Osteocyte (in vitro differentiated cells): ENCODE data around the gene MATN1. TPM values are rescaled to one million over a fixed set of nuclear protein-coding genes. Genes with fewer than 3 reads are reported as not detected.

ENCODE experiments used
- DNase-seq: peaks from one replicate; pipeline ENCODE4 v3.0.0; 2021; ENCODE audit warnings: mixed read lengths; ENCODE audit not compliant: unreplicated experiment; ENCODE audit errors: extremely low spot score
- H3K27ac Mint-ChIP-seq: one replicate; pipeline ENCODE4 v1.8.0; 2021; ENCODE audit warnings: mild to moderate bottlenecking, mixed read lengths; ENCODE audit not compliant: unreplicated experiment
- H3K27me3 Mint-ChIP-seq: one replicate; pipeline ENCODE4 v1.8.0; 2021; ENCODE audit warnings: mixed read lengths; ENCODE audit not compliant: unreplicated experiment
- H3K36me3 Mint-ChIP-seq: one replicate; pipeline ENCODE4 v1.8.0; 2021; ENCODE audit warnings: mixed read lengths; ENCODE audit not compliant: unreplicated experiment
- H3K4me1 Mint-ChIP-seq: one replicate; pipeline ENCODE4 v1.8.0; 2021; ENCODE audit warnings: mixed read lengths; ENCODE audit not compliant: unreplicated experiment
- H3K4me3 Mint-ChIP-seq: one replicate; pipeline ENCODE4 v1.8.0; 2021; ENCODE audit warnings: mild to moderate bottlenecking, moderate library complexity, mixed read lengths; ENCODE audit not compliant: unreplicated experiment
- H3K9me3 Mint-ChIP-seq: one replicate; pipeline ENCODE4 v1.8.0; 2021; ENCODE audit warnings: mixed read lengths; ENCODE audit not compliant: unreplicated experiment
- CTCF ChIP-seq: fragments of 200-600 bp; sonication (generic); IDR thresholded peaks from 2 replicates; pipeline ENCODE4 v1.5.0; 2021; ENCODE audit warnings: antibody characterized with exemption, mild to moderate bottlenecking, moderate library complexity
- total RNA-seq: library from RNA; stranded (reverse); gene quantifications from 2 replicates; pipeline ENCODE4 v1.2.1, GENCODE V29; 2021

MATN1 gene
- total RNA-seq, 1 donor from 2014 or later: 0.99 TPM

GRCh38 chr1:30682396-30683275 lies 40.7 kb downstream of the MATN1 start:
- H3K27me3 Mint-ChIP-seq: peaks cover 56% of the 10 kb centered on the region
- no peaks in the 10 kb centered on the region for H3K36me3 Mint-ChIP-seq
- TF ChIP-seq CTCF: no peak
- no peak overlapping the region for H3K4me3 Mint-ChIP-seq
- no peak for DNase-seq
- H3K9me3 Mint-ChIP-seq: no peaks in the 10 kb centered on the region
- H3K27ac Mint-ChIP-seq: no peak overlapping the region
- H3K4me1 Mint-ChIP-seq: no peaks in the 10 kb centered on the region

DNA sequence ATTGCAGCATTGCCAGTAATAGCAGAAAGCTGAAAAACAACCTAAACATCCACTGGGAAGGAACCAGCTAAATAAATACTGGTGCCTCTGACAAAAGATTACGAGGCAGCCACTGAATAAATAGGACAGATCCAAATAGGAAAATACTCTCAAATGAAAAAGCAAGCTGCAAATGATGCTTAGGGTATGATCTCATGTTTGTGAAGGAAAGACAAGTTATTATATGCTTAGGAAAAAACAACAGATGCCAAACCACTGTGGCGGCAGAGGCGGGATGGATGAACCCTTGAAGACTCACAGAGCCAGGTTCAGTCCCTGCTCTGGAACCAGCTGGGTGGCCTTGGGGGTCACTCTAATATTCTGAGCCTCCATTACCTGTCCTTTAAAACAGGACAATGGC lies 41.6 kb downstream of the MATN1 start:
- peaks cover 47% of the 10 kb centered on the region for H3K27me3 Mint-ChIP-seq
- no peak for DNase-seq
- TF ChIP-seq CTCF: no peak
- H3K27ac Mint-ChIP-seq: no peak overlapping the region
- no peak overlapping the region for H3K4me3 Mint-ChIP-seq
- no peaks in the 10 kb centered on the region for H3K9me3 Mint-ChIP-seq
- no peaks in the 10 kb centered on the region for H3K4me1 Mint-ChIP-seq
- no peaks in the 10 kb centered on the region for H3K36me3 Mint-ChIP-seq

GRCh38 chr1:30680879-30681278 lies 42.5 kb downstream of the MATN1 start:
- Mint-ChIP-seq H3K4me1 (peaks cover under 1% of the 10 kb centered on the region), H3K4me3 (no peak overlapping the region), H3K27ac (no peak overlapping the region), H3K36me3 (no peaks in the 10 kb centered on the region), H3K27me3 (peaks cover 38% of the 10 kb centered on the region), H3K9me3 (no peaks in the 10 kb centered on the region)
- DNase-seq: no peak
- no peak for TF ChIP-seq CTCF

DNA sequence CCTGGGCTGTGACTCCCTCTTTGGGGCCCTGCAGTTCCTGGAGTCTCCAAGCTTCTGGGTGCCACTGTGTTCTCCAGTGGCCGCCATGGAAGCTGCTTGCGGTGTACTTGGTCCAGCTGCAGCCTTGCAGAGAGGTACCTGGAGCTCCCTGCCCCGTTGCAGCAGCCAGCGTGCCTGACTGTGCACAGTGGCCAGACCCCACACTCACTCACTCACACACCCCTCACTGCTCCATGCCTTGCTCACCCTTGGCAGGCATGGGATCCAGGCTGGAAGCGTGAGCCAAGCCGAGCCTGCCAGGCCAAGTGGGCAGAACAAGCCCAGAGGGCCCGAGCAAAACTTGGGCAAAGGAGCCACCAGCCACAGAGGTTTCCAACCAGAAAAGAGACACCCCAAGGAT lies 43.0 kb downstream of the MATN1 start:
- TF ChIP-seq CTCF: no peak
- Mint-ChIP-seq H3K36me3 (no peaks in the 10 kb centered on the region), H3K4me1 (peaks cover 4% of the 10 kb centered on the region), H3K9me3 (no peaks in the 10 kb centered on the region), H3K27ac (no peak overlapping the region), H3K4me3 (no peak overlapping the region), H3K27me3 (peaks cover 35% of the 10 kb centered on the region)
- no peak for DNase-seq

GRCh38 chr1:30679976-30680305 lies 43.4 kb downstream of the MATN1 start:
- Mint-ChIP-seq H3K4me3 (no peak overlapping the region), H3K27ac (no peak overlapping the region), H3K4me1 (peaks cover 5% of the 10 kb centered on the region), H3K36me3 (no peaks in the 10 kb centered on the region), H3K9me3 (no peaks in the 10 kb centered on the region), H3K27me3 (peaks cover 33% of the 10 kb centered on the region)
- no peak for TF ChIP-seq CTCF
- DNase-seq: no peak
